ENCODE measurements around the gene LIG4. TPM values are rescaled to one million over a fixed set of nuclear protein-coding genes. Genes with fewer than 3 reads are reported as not detected.

LIG4 gene
- total RNA-seq, 1 donor from 2014 or later: 15.5 TPM

- Mint-ChIP-seq H3K36me3 (ENCODE audit: low read depth, unreplicated experiment) (peaks cover 5% of the 10 kb centered on the region), H3K27ac (ENCODE audit: unreplicated experiment) (peak overlapping the region; percentile 74), H3K4me1 (ENCODE audit: low read depth, unreplicated experiment) (peaks cover 9% of the 10 kb centered on the region), H3K27me3 (ENCODE audit: low read depth, unreplicated experiment) (no peaks in the 10 kb centered on the region), H3K4me3 (ENCODE audit: unreplicated experiment) (peak overlapping the region; percentile 87), H3K9me3 (ENCODE audit: unreplicated experiment) (no peaks in the 10 kb centered on the region)
- peaks cover 10% of the 10 kb centered on the region for H3K36me3 ChIP-seq (ENCODE audit: insufficient read depth, low read length)
- DNase-seq (ENCODE audit: low read depth): no peak
- H3K27ac ChIP-seq (ENCODE audit: low read depth, low read length): peak overlapping the region; percentile 1
- peaks cover 18% of the 10 kb centered on the region for H3K4me1 ChIP-seq (ENCODE audit: insufficient read depth, low read length)
- no peak for FAIRE-seq
- no peak for TF ChIP-seq EZH2 (IDR thresholded peaks at IDR 0.05; ENCODE audit: insufficient read depth, low read length)
- TF ChIP-seq, protein P1, sequence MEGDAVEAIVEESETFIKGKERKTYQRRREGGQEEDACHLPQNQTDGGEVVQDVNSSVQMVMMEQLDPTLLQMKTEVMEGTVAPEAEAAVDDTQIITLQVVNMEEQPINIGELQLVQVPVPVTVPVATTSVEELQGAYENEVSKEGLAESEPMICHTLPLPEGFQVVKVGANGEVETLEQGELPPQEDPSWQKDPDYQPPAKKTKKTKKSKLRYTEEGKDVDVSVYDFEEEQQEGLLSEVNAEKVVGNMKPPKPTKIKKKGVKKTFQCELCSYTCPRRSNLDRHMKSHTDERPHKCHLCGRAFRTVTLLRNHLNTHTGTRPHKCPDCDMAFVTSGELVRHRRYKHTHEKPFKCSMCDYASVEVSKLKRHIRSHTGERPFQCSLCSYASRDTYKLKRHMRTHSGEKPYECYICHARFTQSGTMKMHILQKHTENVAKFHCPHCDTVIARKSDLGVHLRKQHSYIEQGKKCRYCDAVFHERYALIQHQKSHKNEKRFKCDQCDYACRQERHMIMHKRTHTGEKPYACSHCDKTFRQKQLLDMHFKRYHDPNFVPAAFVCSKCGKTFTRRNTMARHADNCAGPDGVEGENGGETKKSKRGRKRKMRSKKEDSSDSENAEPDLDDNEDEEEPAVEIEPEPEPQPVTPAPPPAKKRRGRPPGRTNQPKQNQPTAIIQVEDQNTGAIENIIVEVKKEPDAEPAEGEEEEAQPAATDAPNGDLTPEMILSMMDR (IDR thresholded peaks at IDR 0.05; ENCODE audit: insufficient read depth, low read depth, low read length): no peak
- H3K9me3 ChIP-seq (ENCODE audit: insufficient read depth, low read depth, low read length): no peaks in the 10 kb centered on the region
- peaks cover 4% of the 10 kb centered on the region for H4K20me1 ChIP-seq (ENCODE audit: insufficient read depth, low read length)
- H2AFZ ChIP-seq (ENCODE audit: low read depth, low read length): peak overlapping the region; percentile 22
- peak overlapping the region; percentile 50 for H3K4me3 ChIP-seq (ENCODE audit: insufficient read depth, low read depth, low read length)
- peak overlapping the region; percentile 91 for H3K4me2 ChIP-seq (ENCODE audit: low read length)
- H3K27me3 ChIP-seq (ENCODE audit: insufficient read depth, low read length): no peaks in the 10 kb centered on the region
- H3K9ac ChIP-seq (ENCODE audit: low read length): peak overlapping the region; percentile 75
- H3K79me2 ChIP-seq (ENCODE audit: insufficient read depth, low read length): peaks cover 29% of the 10 kb centered on the region
Observed at GRCh38 chr13:108214441-108215271, 680 bp downstream of the LIG4 start.

- TF ChIP-seq, protein P1 (IDR thresholded peaks at IDR 0.05; ENCODE audit: insufficient read depth, low read depth, low read length): no peak
- no peak for TF ChIP-seq EZH2 (IDR thresholded peaks at IDR 0.05; ENCODE audit: insufficient read depth, low read length)
- Histone ChIP-seq H3K9ac (ENCODE audit: low read length) (peak overlapping the region; percentile 75), H3K27me3 (ENCODE audit: insufficient read depth, low read length) (no peaks in the 10 kb centered on the region), H3K9me3 (ENCODE audit: insufficient read depth, low read depth, low read length) (no peaks in the 10 kb centered on the region), H3K36me3 (ENCODE audit: insufficient read depth, low read length) (peaks cover 15% of the 10 kb centered on the region), H3K79me2 (ENCODE audit: insufficient read depth, low read length) (peaks cover 22% of the 10 kb centered on the region), H3K27ac (ENCODE audit: low read depth, low read length) (no peak overlapping the region), H3K4me1 (ENCODE audit: insufficient read depth, low read length) (peaks cover 11% of the 10 kb centered on the region), H3K4me3 (ENCODE audit: insufficient read depth, low read depth, low read length) (peak overlapping the region; percentile 50), H3K4me2 (ENCODE audit: low read length) (peak overlapping the region; percentile 91), H4K20me1 (ENCODE audit: insufficient read depth, low read length) (no peaks in the 10 kb centered on the region), H2AFZ (ENCODE audit: low read depth, low read length) (peak overlapping the region; percentile 22)
- Mint-ChIP-seq H3K27me3 (ENCODE audit: low read depth, unreplicated experiment) (no peaks in the 10 kb centered on the region), H3K4me1 (ENCODE audit: low read depth, unreplicated experiment) (peaks cover 6% of the 10 kb centered on the region), H3K36me3 (ENCODE audit: low read depth, unreplicated experiment) (peaks cover 7% of the 10 kb centered on the region), H3K9me3 (ENCODE audit: unreplicated experiment) (no peaks in the 10 kb centered on the region), H3K4me3 (ENCODE audit: unreplicated experiment) (peak overlapping the region; percentile 87), H3K27ac (ENCODE audit: unreplicated experiment) (peak overlapping the region; percentile 74)
- DNase-seq (ENCODE audit: low read depth) (peak; percentile 53), FAIRE-seq (peak; percentile 26)
Observed at GRCh38 chr13:108213946-108214345, 1.4 kb downstream of the LIG4 start.

DNA sequence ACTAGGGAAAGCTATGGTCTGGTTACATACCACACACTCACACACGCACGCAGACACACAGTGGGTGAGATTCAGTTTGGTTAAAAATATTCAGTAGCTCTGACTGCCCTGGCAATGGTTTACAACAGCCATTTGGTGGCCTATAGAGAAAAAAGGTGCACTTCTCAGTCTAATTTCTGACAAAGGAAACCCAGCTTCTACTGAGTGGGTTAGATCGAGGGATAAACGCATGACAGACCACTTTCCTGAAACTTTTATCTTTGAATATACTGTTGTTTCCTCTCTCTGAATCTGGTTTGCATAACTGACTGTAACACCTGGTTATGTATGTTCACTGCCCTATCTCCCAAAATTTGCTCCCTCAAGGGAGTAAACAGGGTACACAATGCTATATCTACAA is 2.5 kb downstream of the LIG4 start:
- peaks cover 15% of the 10 kb centered on the region for H3K36me3 ChIP-seq (ENCODE audit: insufficient read depth, low read length)

More for the DNA sequence above, 2.5 kb downstream of the LIG4 start:
- peaks cover 9% of the 10 kb centered on the region for H3K36me3 Mint-ChIP-seq (ENCODE audit: low read depth, unreplicated experiment)
- no peaks in the 10 kb centered on the region for H3K9me3 ChIP-seq (ENCODE audit: insufficient read depth, low read depth, low read length)
- H3K27ac ChIP-seq (ENCODE audit: low read depth, low read length): no peak overlapping the region
- no peak overlapping the region for H3K4me3 Mint-ChIP-seq (ENCODE audit: unreplicated experiment)
- H3K9ac ChIP-seq (ENCODE audit: low read length): no peak overlapping the region
- DNase-seq (ENCODE audit: low read depth) (no peak), FAIRE-seq (no peak)
- H3K9me3 Mint-ChIP-seq (ENCODE audit: unreplicated experiment): no peaks in the 10 kb centered on the region
- no peaks in the 10 kb centered on the region for H3K27me3 ChIP-seq (ENCODE audit: insufficient read depth, low read length)
- peaks cover 5% of the 10 kb centered on the region for H3K4me1 Mint-ChIP-seq (ENCODE audit: low read depth, unreplicated experiment)
- H3K79me2 ChIP-seq (ENCODE audit: insufficient read depth, low read length): peaks cover 11% of the 10 kb centered on the region
- H4K20me1 ChIP-seq (ENCODE audit: insufficient read depth, low read length): no peaks in the 10 kb centered on the region
- H2AFZ ChIP-seq (ENCODE audit: low read depth, low read length): no peak overlapping the region
- TF ChIP-seq, protein P1 (IDR thresholded peaks at IDR 0.05; ENCODE audit: insufficient read depth, low read depth, low read length): no peak
- no peak for TF ChIP-seq EZH2 (IDR thresholded peaks at IDR 0.05; ENCODE audit: insufficient read depth, low read length)
- H3K27me3 Mint-ChIP-seq (ENCODE audit: low read depth, unreplicated experiment): no peaks in the 10 kb centered on the region
- H3K4me2 ChIP-seq (ENCODE audit: low read length): no peak overlapping the region
- H3K4me1 ChIP-seq (ENCODE audit: insufficient read depth, low read length): peaks cover 11% of the 10 kb centered on the region
- no peak overlapping the region for H3K27ac Mint-ChIP-seq (ENCODE audit: unreplicated experiment)
- no peak overlapping the region for H3K4me3 ChIP-seq (ENCODE audit: insufficient read depth, low read depth, low read length)

Data from astrocyte (in vitro differentiated cells and primary cell).